HG02678 (cell line): ENCODE data around the gene DPEP2NB.
"Not testable (repeated sequence)": the region's sequence is repeated elsewhere in the genome, so short reads cannot be mapped to it uniquely, and the experiment has no call there.

Experiments
- ATAC-seq: cut with Tn5 transposase; IDR thresholded peaks from one replicate; pipeline ENCODE4 v1.9.1; 2021; ENCODE audit warnings: mild to moderate bottlenecking, moderate library complexity; ENCODE audit not compliant: unreplicated experiment

DPEP2NB gene

GRCh38 chr16:68019167-68019680 is 3.5 kb upstream of the DPEP2NB start:
- ATAC-seq, result no peak

GRCh38 chr16:68013440-68013839 is 2.3 kb downstream of the DPEP2NB start:
- no peak for ATAC-seq

- not testable (repeated sequence) for ATAC-seq
Measured at GRCh38 chr16:68009872-68010271, 5.8 kb downstream of the DPEP2NB start.

GRCh38 chr16:68009157-68009735 is 6.5 kb downstream of the DPEP2NB start:
- ATAC-seq, result no peak

GRCh38 chr16:68005786-68006286 is 9.9 kb downstream of the DPEP2NB start:
- ATAC-seq, result no peak

GRCh38 chr16:68005211-68005610 is 10.5 kb downstream of the DPEP2NB start:
- ATAC-seq, result no peak

- no peak for ATAC-seq
Measured at GRCh38 chr16:68003031-68003430, 12.7 kb downstream of the DPEP2NB start.

GRCh38 chr16:68000450-68000849 is 15.3 kb downstream of the DPEP2NB start:
- no peak for ATAC-seq

GRCh38 chr16:67999985-68000384 is 15.7 kb downstream of the DPEP2NB start:
- ATAC-seq, result no peak

- ATAC-seq, result not testable (repeated sequence)
Measured at GRCh38 chr16:67998779-67999688, 16.7 kb downstream of the DPEP2NB start, which contains the start of gene DPEP2. TSS of gene DPEP2 (minus strand) at chr16:67999484. CDS start at chr16:67993212, 6,272 bp downstream.

GRCh38 chr16:67998231-67998778 is 17.4 kb downstream of the DPEP2NB start:
- not testable (repeated sequence) for ATAC-seq

- ATAC-seq, result no peak
Measured at GRCh38 chr16:67996666-67997065, 19.0 kb downstream of the DPEP2NB start.

- ATAC-seq, result no peak
Measured at GRCh38 chr16:67995423-67995822, 20.3 kb downstream of the DPEP2NB start.

- ATAC-seq, result not testable (repeated sequence)
Measured at GRCh38 chr16:67994040-67994408, 21.7 kb downstream of the DPEP2NB start.

- ATAC-seq, result peak; percentile 73
Measured at GRCh38 chr16:67993207-67994039, 22.3 kb downstream of the DPEP2NB start.

- ATAC-seq, result no peak
Measured at GRCh38 chr16:67992661-67993206, 23.0 kb downstream of the DPEP2NB start.

GRCh38 chr16:67990018-67990386 is 25.7 kb downstream of the DPEP2NB start:
- ATAC-seq, result no peak

- no peak for ATAC-seq
Measured at GRCh38 chr16:67989322-67990017, 26.2 kb downstream of the DPEP2NB start.

GRCh38 chr16:67988675-67989074 is 27.0 kb downstream of the DPEP2NB start:
- ATAC-seq, result no peak
